ENCODE data around the gene CLN3.

DNA sequence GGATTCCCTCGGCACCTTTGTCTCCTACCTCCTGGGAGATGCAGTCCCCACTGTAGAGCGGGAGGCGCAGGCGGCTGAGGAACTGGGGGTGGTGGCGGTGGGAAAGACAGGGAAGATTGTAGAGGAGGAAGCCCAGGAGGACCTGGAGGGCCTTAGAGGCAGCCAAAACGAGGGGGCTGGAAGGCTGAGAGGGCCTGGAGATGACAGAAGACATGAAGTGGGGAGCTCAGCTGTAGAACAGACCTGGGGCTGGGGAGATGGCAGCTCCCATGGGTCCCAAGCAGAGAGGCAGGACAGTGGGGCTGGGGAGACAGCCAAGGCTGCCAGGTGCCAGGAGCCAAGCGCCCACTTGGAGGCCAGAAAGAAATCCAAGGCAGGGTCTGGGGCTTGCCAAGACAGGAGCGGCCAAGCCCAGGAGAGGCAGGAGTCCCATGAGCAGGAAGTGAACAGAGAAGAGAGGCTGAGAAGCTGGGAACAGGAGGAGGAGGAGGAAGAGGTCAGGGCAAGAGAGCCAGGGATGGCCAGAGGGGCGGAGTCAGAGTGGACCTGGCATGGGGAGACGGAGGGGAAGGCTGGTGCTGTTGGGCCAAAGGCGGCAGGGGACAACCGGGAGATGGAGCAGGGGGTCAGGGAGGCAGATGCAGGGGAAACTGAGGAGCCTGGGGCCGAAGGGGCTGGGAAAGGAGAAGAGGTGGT lies 3.4 kb upstream of the CLN3 start:
- TF ChIP-seq, protein P1, sequence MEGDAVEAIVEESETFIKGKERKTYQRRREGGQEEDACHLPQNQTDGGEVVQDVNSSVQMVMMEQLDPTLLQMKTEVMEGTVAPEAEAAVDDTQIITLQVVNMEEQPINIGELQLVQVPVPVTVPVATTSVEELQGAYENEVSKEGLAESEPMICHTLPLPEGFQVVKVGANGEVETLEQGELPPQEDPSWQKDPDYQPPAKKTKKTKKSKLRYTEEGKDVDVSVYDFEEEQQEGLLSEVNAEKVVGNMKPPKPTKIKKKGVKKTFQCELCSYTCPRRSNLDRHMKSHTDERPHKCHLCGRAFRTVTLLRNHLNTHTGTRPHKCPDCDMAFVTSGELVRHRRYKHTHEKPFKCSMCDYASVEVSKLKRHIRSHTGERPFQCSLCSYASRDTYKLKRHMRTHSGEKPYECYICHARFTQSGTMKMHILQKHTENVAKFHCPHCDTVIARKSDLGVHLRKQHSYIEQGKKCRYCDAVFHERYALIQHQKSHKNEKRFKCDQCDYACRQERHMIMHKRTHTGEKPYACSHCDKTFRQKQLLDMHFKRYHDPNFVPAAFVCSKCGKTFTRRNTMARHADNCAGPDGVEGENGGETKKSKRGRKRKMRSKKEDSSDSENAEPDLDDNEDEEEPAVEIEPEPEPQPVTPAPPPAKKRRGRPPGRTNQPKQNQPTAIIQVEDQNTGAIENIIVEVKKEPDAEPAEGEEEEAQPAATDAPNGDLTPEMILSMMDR (IDR thresholded peaks at IDR 0.05; ENCODE audit: insufficient read depth, low read length, poor library complexity, severe bottlenecking): no peak
- TF ChIP-seq EZH2phosphoT487 (conservative IDR thresholded peaks at IDR 0.05; ENCODE audit: low read length): no peak

Measured in SU-DHL-6 (cell line).